HG03175 (cell line): ENCODE results near the gene ST8SIA2.
"Not testable (repeated sequence)": the region's sequence is repeated elsewhere in the genome, so short reads cannot be mapped to it uniquely, and the experiment has no call there.

Experiments
- ATAC-seq: cut with Tn5 transposase; IDR thresholded peaks from one replicate; pipeline ENCODE4 v1.9.1; 2021; ENCODE audit warnings: mild to moderate bottlenecking, moderate library complexity; ENCODE audit not compliant: unreplicated experiment

Gene ST8SIA2

DNA sequence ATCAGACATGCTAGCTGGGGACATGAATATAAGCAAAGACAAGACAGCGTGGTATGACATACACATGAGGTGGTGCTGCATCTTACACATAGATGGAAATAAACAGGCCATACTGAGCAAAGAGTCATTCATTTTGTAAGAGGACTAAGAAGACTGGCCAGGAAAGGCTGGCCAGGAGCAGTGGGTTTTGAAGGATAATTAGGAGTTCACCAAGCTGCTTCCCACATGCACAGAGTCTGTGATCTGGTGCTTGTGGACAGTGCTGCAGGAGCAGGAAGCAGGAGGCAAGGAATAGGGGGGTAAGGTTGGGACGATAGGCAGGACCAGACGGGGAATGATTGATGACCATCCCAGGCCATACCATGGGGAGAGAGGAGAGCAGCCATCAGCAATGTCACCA lies 41.5 kb downstream of the ST8SIA2 start:
- no peak for ATAC-seq

- no peak for ATAC-seq
Observed at GRCh38 chr15:92438471-92438870, 44.8 kb downstream of the ST8SIA2 start.

DNA sequence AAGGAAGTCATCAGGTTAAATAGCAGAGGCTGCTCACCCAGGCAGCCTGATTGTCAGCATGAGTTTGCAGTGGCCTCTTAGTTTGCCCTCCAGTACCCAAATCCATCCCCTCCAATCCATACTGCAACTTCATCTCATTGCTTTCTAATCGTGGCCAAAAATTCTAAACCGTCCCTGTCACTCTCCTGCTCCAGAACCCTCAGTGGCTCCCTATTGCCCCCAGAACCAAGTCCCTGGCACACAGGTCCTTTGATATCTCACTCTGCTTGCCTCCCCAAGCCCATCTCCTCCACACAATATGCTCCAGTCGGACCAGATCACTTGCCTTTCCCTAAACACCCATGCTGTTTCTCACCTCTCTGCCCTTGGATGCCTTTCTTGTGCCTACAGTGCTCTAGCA lies 49.7 kb downstream of the ST8SIA2 start:
- no peak for ATAC-seq

DNA sequence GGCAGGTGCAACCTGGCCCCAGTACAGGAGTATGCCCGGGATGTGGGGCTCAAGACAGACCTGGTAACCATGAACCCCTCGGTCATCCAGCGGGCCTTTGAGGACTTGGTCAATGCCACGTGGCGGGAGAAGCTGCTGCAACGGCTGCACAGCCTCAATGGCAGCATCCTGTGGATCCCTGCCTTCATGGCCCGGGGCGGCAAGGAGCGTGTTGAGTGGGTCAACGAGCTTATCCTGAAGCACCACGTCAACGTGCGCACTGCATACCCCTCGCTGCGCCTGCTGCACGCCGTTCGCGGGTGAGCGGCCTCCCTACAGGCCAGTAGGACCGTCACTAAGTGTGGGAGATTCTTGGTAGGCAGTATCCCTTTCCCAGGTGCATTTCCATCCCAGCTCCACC lies 51.0 kb downstream of the ST8SIA2 start:
- no peak for ATAC-seq

- no peak for ATAC-seq
Observed at GRCh38 chr15:92448370-92448769, 54.7 kb downstream of the ST8SIA2 start.

DNA sequence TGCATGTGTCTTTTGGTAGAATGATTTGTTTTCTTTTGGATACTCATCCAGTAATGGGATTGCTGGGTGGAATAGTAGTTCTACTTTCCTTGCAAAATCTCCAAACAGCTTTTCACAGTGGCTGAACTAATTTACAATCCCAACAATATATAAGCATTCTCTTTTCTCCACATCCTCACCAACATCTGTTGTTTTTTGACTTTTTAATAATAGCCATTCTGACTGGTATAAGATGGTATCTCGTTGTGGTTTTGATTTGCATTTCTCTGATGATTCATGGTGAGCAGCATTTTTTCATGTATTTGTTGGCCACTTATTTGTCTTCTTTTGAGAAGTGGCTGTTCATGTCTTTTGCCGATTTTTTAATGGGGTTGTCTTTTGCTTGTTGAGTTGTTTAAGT lies 55.8 kb downstream of the ST8SIA2 start:
- ATAC-seq: no peak

DNA sequence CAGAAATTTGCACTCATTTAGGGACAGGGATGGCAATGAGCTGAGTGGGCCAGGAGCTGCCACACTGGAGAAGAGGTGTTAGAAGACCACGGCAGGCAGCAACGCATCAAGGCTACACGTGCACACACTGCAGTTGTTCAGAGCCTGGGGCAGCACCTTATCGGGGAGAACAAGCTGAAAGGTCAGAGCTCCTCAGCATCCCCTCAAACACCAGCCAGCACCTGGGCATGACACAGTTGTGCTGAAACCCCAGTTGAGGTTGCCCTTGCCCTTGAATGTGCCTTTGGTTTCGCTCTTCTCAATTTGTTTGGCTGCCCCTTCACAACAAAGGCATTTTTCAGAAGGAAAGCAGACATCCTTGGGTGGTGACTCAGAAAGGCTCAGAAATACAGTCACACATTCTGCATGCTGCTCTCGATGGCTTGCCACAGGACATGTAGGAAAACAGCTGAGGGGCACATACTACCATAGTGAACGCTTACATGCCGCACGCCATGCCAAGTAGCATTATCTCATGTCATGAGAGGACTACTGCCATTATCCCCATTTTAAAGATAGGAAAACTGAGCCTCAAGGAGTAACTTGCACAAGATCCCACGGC lies 57.6 kb downstream of the ST8SIA2 start:
- ATAC-seq: no peak

DNA sequence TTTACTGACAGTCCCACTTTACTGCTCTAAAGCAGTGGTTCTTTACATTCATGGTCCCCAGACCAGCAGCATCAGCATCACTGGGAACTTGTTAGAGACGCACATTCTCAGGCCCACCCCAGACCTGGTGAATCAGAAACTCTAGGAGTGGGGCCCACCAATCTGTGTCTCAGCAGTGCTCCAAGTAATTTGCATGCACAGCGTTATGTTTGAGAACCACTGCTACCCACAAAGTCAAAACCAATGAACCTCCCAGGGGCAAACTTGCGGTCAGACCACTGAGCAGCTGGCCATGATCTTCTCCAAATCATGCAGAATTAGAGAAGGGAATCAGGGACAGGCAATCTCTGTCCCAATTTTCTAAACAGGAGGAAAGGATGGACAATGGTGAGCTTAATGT lies 58.5 kb downstream of the ST8SIA2 start:
- no peak for ATAC-seq

DNA sequence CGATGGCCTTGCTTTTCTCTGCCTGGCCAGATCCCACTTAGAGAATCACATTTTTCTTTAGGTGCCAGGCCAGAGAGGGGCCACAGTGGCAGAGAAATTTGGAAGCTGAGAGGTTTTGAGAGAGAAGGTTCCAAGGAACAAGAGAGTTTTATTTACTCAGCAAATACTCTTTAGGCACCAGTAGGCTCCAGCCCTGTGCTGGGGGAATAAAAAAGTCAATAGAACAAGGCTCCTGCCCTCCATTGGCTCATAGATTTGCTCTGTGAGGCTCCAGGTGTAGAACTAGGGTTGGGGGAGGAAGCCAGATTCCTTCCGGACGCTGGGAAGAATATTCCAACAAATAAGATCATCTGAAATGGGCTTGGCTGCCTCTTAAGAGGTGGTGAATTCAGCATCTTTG lies 59.9 kb downstream of the ST8SIA2 start:
- no peak for ATAC-seq

- ATAC-seq: no peak
Observed at GRCh38 chr15:92454555-92455105, 60.9 kb downstream of the ST8SIA2 start.

GRCh38 chr15:92455271-92455670 lies 61.6 kb downstream of the ST8SIA2 start:
- no peak for ATAC-seq

GRCh38 chr15:92457471-92458041 lies 63.9 kb downstream of the ST8SIA2 start:
- no peak for ATAC-seq

DNA sequence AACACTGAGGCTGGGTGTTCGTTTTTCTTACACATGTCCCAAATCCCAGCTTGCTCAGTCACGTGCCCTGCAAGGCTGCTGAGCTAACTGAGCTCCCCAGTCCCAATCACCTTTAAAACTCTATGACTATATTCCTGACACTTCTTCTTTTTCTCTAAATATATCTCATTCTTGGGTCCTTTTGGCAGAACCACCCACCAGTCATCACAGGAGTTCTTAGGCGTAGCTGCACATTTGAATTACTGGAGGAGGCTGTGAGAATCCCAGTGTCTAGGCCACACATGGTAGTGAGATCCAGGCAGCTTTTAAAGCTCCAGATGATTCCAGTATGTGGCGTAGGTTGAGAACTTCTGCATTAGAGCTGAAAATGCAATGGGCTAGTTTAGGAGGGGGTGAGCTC lies 66.3 kb downstream of the ST8SIA2 start:
- no peak for ATAC-seq

- no peak for ATAC-seq
Observed at GRCh38 chr15:92462424-92463125, 68.9 kb downstream of the ST8SIA2 start.

DNA sequence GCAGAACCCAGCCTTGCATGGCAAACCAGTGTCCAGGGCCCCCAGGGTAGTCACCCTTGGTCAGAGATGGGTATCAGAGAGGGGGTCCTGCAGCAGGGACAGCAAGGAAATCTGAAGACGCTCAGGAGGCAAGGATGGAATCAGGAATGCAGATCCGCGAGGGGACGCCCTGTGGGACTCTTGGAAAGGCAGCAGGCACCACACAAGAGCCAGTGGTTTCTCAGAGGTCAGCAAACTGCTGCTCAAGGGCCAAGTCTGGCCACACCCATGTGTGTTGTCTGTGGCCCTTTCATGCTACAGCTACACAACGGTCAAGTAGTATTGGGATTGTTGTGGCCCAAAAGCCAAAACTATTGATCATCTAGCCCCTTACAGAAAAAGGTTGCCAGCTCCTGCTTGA lies 69.7 kb downstream of the ST8SIA2 start:
- ATAC-seq: no peak

- no peak for ATAC-seq
Observed at GRCh38 chr15:92463826-92464225, 70.1 kb downstream of the ST8SIA2 start.

- no peak for ATAC-seq
Observed at GRCh38 chr15:92466834-92467233, 73.2 kb downstream of the ST8SIA2 start.

DNA sequence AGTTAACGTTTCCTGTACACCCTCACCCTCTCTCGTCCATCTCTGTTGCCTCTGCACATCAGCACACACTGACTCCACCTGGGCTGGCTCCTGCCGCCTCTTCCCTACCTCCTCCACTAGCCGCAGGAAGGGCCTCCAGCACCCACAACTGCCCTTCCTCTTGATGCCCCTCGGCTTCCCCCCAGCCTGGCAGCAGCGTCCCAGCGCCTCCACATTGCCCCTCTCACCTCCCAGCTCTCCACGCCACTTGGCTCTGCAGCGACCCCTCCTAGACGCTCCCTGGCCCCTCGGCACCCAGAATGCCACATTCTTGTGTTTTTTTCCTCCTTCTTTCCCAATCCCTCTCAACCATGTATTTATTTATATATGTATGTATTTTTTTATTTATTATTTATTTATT lies 73.6 kb downstream of the ST8SIA2 start:
- no peak for ATAC-seq

- no peak for ATAC-seq
Observed at GRCh38 chr15:92468991-92469390, 75.3 kb downstream of the ST8SIA2 start.

DNA sequence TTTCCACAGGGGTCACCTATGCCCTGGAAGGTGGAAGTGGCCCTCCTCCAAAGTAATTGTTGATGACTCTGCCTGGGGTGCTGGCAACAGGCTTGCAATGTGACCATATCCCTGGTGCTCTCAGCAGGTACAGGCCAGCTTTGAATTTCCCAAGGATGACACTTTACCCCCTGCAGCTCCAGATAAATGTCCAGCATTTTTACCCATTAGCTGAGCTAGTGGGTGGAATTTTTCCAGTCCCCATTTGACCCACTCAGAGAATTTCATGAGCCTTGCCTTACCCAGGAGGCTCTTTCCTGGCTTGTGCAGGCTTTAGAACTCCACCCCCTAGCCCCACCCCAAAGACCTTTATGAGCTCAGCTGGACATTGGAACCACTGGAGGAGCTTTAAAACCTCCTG lies 77.6 kb downstream of the ST8SIA2 start:
- no peak for ATAC-seq

- no peak for ATAC-seq
Observed at GRCh38 chr15:92473756-92474155, 80.1 kb downstream of the ST8SIA2 start.

- not testable (repeated sequence) for ATAC-seq
Observed at GRCh38 chr15:92479730-92480129, 86.0 kb downstream of the ST8SIA2 start.
